OCI-LY7 (cell line): ENCODE results near the gene PAQR4.

Experiments
- CTCF ChIP-seq: fragments of 200-600 bp; sonication (generic); conservative IDR thresholded peaks from 2 replicates; pipeline ENCODE4 v1.5.1; 2014; ENCODE audit warnings: mild to moderate bottlenecking, antibody characterized with exemption, low read length, moderate library complexity, mixed read lengths
- EZH2phosphoT487 ChIP-seq: fragments of 200-600 bp; sonication (generic); IDR thresholded peaks from 2 replicates; pipeline ENCODE4 v1.6.1; 2018; ENCODE audit warnings: low read depth, borderline replicate concordance, mild to moderate bottlenecking, mixed run types, antibody characterized with exemption, low read length, moderate library complexity, mixed read lengths

- TF ChIP-seq CTCF (no peak), EZH2phosphoT487 (no peak)
Observed at GRCh38 chr16:2968368-2968737, 795 bp upstream of the PAQR4 start.
